IMR-90 (cell line): ENCODE measurements around the gene OTP. TPM values are rescaled to one million over a fixed set of nuclear protein-coding genes. Genes with fewer than 3 reads are reported as not detected.

Experiments
- ATAC-seq: fragments of 200-7000 bp; cut with Tn5 transposase; 2 replicates; pipeline ENCODE4 v1.9.1; 2020; ENCODE audit warnings: low read depth, mild to moderate bottlenecking, moderate library complexity
- BruUV-seq: library from RNA; stranded (reverse); fragments of 400-500 nt; replicated peaks from 2 replicates; lab custom pipeline; 2021; lab: Mats Ljungman, UMichigan
- CTCF ChIA-PET: fragments of 300-600 bp; formaldehyde crosslinking; extraction: SDS; loops from one replicate; lab custom pipeline; 2021; ENCODE audit warnings: antibody characterized with exemption; lab: Yijun Ruan, JAX
- POLR2A ChIA-PET: fragments of 300-600 bp; sonication (Branson Sonifier 250); formaldehyde crosslinking; loops from one replicate; lab custom pipeline; 2022; ENCODE audit warnings: antibody characterized with exemption; ENCODE audit not compliant: unreplicated experiment; lab: Charles Lee
- DNase-seq: peaks from one replicate; pipeline ENCODE4 v3.0.0; 2013
- H2AFZ ChIP-seq: replicated peaks from 2 replicates; pipeline ENCODE3; 2013; ENCODE audit warnings: low read length, mild to moderate bottlenecking; ENCODE audit not compliant: poor library complexity
- H2AK5ac ChIP-seq: 2 replicates; pipeline ENCODE4 v1.6.1; 2013; ENCODE audit warnings: low read depth, low read length, inconsistent platforms
- H2AK9ac ChIP-seq: replicated peaks from 2 replicates; pipeline ENCODE3; 2013; ENCODE audit warnings: mild to moderate bottlenecking, low read depth, low read length, moderate library complexity; ENCODE audit not compliant: poor library complexity
- H2BK120ac ChIP-seq: 2 replicates; pipeline ENCODE4 v1.6.1; 2013; ENCODE audit warnings: low read depth, low read length, inconsistent platforms
- H2BK15ac ChIP-seq: 3 replicates; pipeline ENCODE4 v1.6.1; 2013; ENCODE audit warnings: low read depth, low read length, inconsistent platforms
- H2BK20ac ChIP-seq: 2 replicates; pipeline ENCODE4 v1.6.1; 2013; ENCODE audit warnings: low read depth, mild to moderate bottlenecking, inconsistent platforms, low read length, moderate library complexity
- H2BK5ac ChIP-seq: 2 replicates; pipeline ENCODE4 v1.6.1; 2013; ENCODE audit warnings: mild to moderate bottlenecking, low read depth, low read length, inconsistent platforms; ENCODE audit not compliant: poor library complexity, severe bottlenecking
- H3K14ac ChIP-seq: replicated peaks from 2 replicates; pipeline ENCODE4 v1.6.1; 2013; ENCODE audit warnings: low read depth, low read length, inconsistent platforms
- H3K18ac ChIP-seq: 2 replicates; pipeline ENCODE4 v1.6.1; 2013; ENCODE audit warnings: low read depth, low read length, control low read depth
- H3K23ac ChIP-seq: 2 replicates; pipeline ENCODE4 v1.6.1; 2013; ENCODE audit warnings: low read depth, low read length, inconsistent platforms
- H3K27ac ChIP-seq: 2 replicates; pipeline ENCODE4 v1.5.1; 2013; ENCODE audit warnings: mild to moderate bottlenecking, control low read depth, low read length; ENCODE audit not compliant: insufficient read depth
- H3K27me3 ChIP-seq: 2 replicates; pipeline ENCODE4 v1.6.1; 2013; ENCODE audit warnings: low read length; ENCODE audit not compliant: control insufficient read depth, insufficient read depth
- H3K36me3 ChIP-seq: 2 replicates; pipeline ENCODE4 v1.6.1; 2013; ENCODE audit warnings: low read length, mixed read lengths; ENCODE audit not compliant: control insufficient read depth, insufficient read depth
- H3K4ac ChIP-seq: 2 replicates; pipeline ENCODE4 v1.6.1; 2013; ENCODE audit warnings: low read depth, low read length, inconsistent platforms
- H3K4me1 ChIP-seq: 2 replicates; pipeline ENCODE4 v1.6.1; 2013; ENCODE audit warnings: low read length, mixed read lengths; ENCODE audit not compliant: control insufficient read depth, insufficient read depth
- H3K4me2 ChIP-seq: 2 replicates; pipeline ENCODE4 v1.6.1; 2013; ENCODE audit warnings: low read depth, mild to moderate bottlenecking, control low read depth, low read length, moderate library complexity
- H3K4me3 ChIP-seq: 2 replicates; pipeline ENCODE4 v1.5.1; 2013; ENCODE audit warnings: low read depth, mild to moderate bottlenecking, control low read depth, low read length, moderate library complexity; ENCODE audit not compliant: insufficient read depth
- H3K56ac ChIP-seq: 2 replicates; pipeline ENCODE4 v1.6.1; 2013; ENCODE audit warnings: low read length, inconsistent platforms; ENCODE audit not compliant: insufficient read depth; ENCODE audit errors: extremely low read depth
- H3K79me1 ChIP-seq, 2 experiments: 2 replicates each; pipeline ENCODE4 v1.6.1; 2013; ENCODE audit warnings: low read length in 2 of 2, inconsistent platforms in 1 of 2, low read depth in 1 of 2
- H3K9ac ChIP-seq: 2 replicates; pipeline ENCODE4 v1.6.1; 2013; ENCODE audit warnings: low read depth, low read length, control low read depth
- H3K9me1 ChIP-seq: 2 replicates; pipeline ENCODE4 v1.6.1; 2013; ENCODE audit warnings: low read length, inconsistent platforms; ENCODE audit not compliant: insufficient read depth
- H3K9me3 ChIP-seq: 2 replicates; pipeline ENCODE4 v1.6.1; 2013; ENCODE audit warnings: low read length; ENCODE audit not compliant: control insufficient read depth, insufficient read depth
- H4K20me1 ChIP-seq: 2 replicates; pipeline ENCODE4 v1.6.1; 2013; ENCODE audit warnings: low read length, inconsistent platforms; ENCODE audit not compliant: insufficient read depth
- H4K5ac ChIP-seq: 2 replicates; pipeline ENCODE4 v1.6.1; 2013; ENCODE audit warnings: mild to moderate bottlenecking, low read depth, low read length, control low read depth
- H4K8ac ChIP-seq, 2 experiments: 2 replicates each; pipeline ENCODE4 v1.6.1; 2013; ENCODE audit warnings: low read depth in 2 of 2, low read length in 2 of 2, control low read depth in 1 of 2, inconsistent platforms in 1 of 2
- H4K91ac ChIP-seq: 2 replicates; pipeline ENCODE4 v1.6.1; 2013; ENCODE audit warnings: low read depth, low read length, inconsistent platforms; ENCODE audit not compliant: insufficient read depth
- CEBPB ChIP-seq: IDR thresholded peaks from 2 replicates; pipeline ENCODE4 v1.6.1; 2012; ENCODE audit warnings: low read depth, low read length, improper control_type of control experiment
- FOS ChIP-seq: fragments of 150-350 bp; IDR thresholded peaks from 2 replicates; pipeline ENCODE4 v1.6.1; 2016; ENCODE audit warnings: low read depth, low read length
- MAFK ChIP-seq: IDR thresholded peaks from 2 replicates; pipeline ENCODE4 v1.6.1; 2012; ENCODE audit warnings: low read depth, low read length, improper control_type of control experiment
- MAZ ChIP-seq: IDR thresholded peaks from 2 replicates; pipeline ENCODE4 v1.6.1; 2012; ENCODE audit warnings: low read depth, mild to moderate bottlenecking, low read length, improper control_type of control experiment, moderate library complexity, borderline replicate concordance
- MXI1 ChIP-seq: IDR thresholded peaks from 2 replicates; pipeline ENCODE4 v1.6.1; 2012; ENCODE audit warnings: low read depth, mild to moderate bottlenecking, low read length, moderate library complexity, borderline replicate concordance
- dilution Hi-C: fragments of 300-500 bp; cut with HindIII; formaldehyde crosslinking; loops from one replicate; pipeline ENCODE4 v1.14.3; 2018; ENCODE audit warnings: low sequenced_read_pairs; ENCODE audit not compliant: unreplicated experiment
- in situ Hi-C: fragments of 300-500 bp; cut with MboI; formaldehyde crosslinking; loops from 3 replicates; pipeline ENCODE4 v1.14.3; 2019; ENCODE audit warnings: low sequenced_read_pairs, inconsistent platforms, mixed read lengths
- intact Hi-C: fragments of 100-400 bp; cut with micrococcal nuclease; formaldehyde crosslinking; loops from 2 replicates; pipeline ENCODE4 v1.10.0; 2022
- polyA plus RNA-seq, 3 experiments: library from polyadenylated mRNA; depleted of rRNA; stranded (reverse); fragments of >200 nt; gene quantifications; 2 replicates each; pipeline ENCODE4 v1.2.3, GENCODE V29; 2012; ENCODE audit warnings: low replicate concordance in 1 of 3
- total RNA-seq: library from RNA; depleted of rRNA; stranded (reverse); fragments of >200 nt; gene quantifications from 2 replicates; pipeline ENCODE4 v1.2.3, GENCODE V29; 2012

Gene OTP
- total and polyA plus RNA-seq, 2 of the 4 experiments (the other 2 are of a cell fraction): not detected

GRCh38 chr5:77662635-77663034 lies 24.1 kb upstream of the OTP start:
- ATAC-seq (no peak), DNase-seq (no peak)
- no peak overlapping the region for H2AK9ac ChIP-seq
- no peak overlapping the region for H3K9ac ChIP-seq
- H3K27ac ChIP-seq: no peak overlapping the region
- H3K56ac ChIP-seq: no peak overlapping the region
- no peaks in the 10 kb centered on the region for H3K9me1 ChIP-seq
- H4K5ac ChIP-seq: no peak overlapping the region
- H3K18ac ChIP-seq: no peak overlapping the region
- dilution Hi-C loops (no loop called here), intact Hi-C loops (no loop called here), in situ Hi-C loops (no loop called here)
- H3K14ac ChIP-seq: no peak overlapping the region
- H4K20me1 ChIP-seq: no peaks in the 10 kb centered on the region
- H3K23ac ChIP-seq: no peak overlapping the region
- no peaks in the 10 kb centered on the region for H3K36me3 ChIP-seq
- H3K79me1 ChIP-seq: no peaks in the 10 kb centered on the region
- H3K4me1 ChIP-seq: no peaks in the 10 kb centered on the region
- H2BK15ac ChIP-seq: no peak overlapping the region
- CTCF ChIA-PET: interaction anchor here (0.8 to 1.4 kb wide), 3 partner anchors 23 to 580 kb away, joined by 3 to 5 read pairs (median 4); no protein-coding TSS in a partner anchor
- BruUV-seq: no TSS peak
- H3K27me3 ChIP-seq: peaks cover 33% of the 10 kb centered on the region
- H4K91ac ChIP-seq: no peak overlapping the region
- H3K4me3 ChIP-seq: no peak overlapping the region
- H3K4me2 ChIP-seq: no peak overlapping the region
- no peak overlapping the region for H2AFZ ChIP-seq
- no peaks in the 10 kb centered on the region for H3K9me3 ChIP-seq
- no peak overlapping the region for H2BK5ac ChIP-seq
- no peak overlapping the region for H4K8ac ChIP-seq
- TF ChIP-seq FOS (no peak), MAZ (no peak), MXI1 (no peak), CEBPB (no peak), MAFK (no peak)
- no peak overlapping the region for H3K4ac ChIP-seq
- H2BK120ac ChIP-seq: no peak overlapping the region
- no peak overlapping the region for H2BK20ac ChIP-seq
- H2AK5ac ChIP-seq: no peak overlapping the region
- POLR2A ChIA-PET: no interaction called here
